AG09309 (cell line): Measurements from ENCODE around the gene GINS3.
"Not testable (repeated sequence)": the region's sequence is repeated elsewhere in the genome, so short reads cannot be mapped to it uniquely, and the experiment has no call there.

ENCODE experiments used
- DNase-seq: peaks from one replicate; pipeline ENCODE4 v3.0.0-alpha.2; 2010; ENCODE audit warnings: low read depth
- H3K4me3 ChIP-seq: 2 replicates; pipeline ENCODE4 v1.5.1; 2011; ENCODE audit warnings: mild to moderate bottlenecking, low read depth, low read length, moderate library complexity; ENCODE audit not compliant: control insufficient read depth
- TF ChIP-seq, protein P1 (sequence below): IDR thresholded peaks from 2 replicates; pipeline ENCODE4 v1.5.1; 2011; ENCODE audit warnings: mild to moderate bottlenecking, low read depth, low read length, inconsistent platforms; ENCODE audit not compliant: insufficient read depth, control insufficient read depth; ENCODE audit errors: missing control alignments

Gene GINS3

DNA sequence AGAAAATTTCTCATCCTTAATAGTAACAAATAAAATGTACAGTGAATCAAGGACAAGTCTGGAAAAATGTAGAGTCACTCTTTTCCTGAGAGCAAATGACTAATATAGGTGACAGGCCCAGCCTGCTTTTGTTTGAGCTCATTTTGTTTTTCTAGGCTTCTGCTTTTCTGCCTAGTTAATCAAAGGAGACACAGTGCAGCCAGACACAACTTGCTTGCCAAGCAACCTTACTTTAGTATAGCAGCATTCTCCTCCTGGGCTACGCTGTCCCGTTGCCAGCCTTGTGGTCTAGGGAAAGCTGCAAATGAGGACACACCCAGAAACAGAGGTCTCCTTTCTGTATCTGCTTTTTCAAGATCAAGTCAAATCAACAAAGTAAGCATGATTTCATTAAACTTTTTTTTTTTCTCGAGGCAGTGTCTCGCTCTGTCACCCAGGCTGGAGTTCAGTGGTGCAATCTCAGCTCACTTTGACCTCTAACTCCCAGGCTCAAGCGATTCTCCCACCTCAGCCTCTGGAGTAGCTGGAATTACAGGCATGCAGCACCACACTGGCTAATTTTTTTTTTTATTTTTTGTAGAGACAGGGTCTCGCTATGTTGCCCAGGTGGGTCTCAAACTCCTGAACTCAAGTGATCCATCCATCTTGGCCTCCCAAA lies 17.2 kb downstream of the GINS3 start:
- DNase-seq: no peak
- TF ChIP-seq, protein P1, sequence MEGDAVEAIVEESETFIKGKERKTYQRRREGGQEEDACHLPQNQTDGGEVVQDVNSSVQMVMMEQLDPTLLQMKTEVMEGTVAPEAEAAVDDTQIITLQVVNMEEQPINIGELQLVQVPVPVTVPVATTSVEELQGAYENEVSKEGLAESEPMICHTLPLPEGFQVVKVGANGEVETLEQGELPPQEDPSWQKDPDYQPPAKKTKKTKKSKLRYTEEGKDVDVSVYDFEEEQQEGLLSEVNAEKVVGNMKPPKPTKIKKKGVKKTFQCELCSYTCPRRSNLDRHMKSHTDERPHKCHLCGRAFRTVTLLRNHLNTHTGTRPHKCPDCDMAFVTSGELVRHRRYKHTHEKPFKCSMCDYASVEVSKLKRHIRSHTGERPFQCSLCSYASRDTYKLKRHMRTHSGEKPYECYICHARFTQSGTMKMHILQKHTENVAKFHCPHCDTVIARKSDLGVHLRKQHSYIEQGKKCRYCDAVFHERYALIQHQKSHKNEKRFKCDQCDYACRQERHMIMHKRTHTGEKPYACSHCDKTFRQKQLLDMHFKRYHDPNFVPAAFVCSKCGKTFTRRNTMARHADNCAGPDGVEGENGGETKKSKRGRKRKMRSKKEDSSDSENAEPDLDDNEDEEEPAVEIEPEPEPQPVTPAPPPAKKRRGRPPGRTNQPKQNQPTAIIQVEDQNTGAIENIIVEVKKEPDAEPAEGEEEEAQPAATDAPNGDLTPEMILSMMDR: no peak
- no peak overlapping the region for H3K4me3 ChIP-seq

DNA sequence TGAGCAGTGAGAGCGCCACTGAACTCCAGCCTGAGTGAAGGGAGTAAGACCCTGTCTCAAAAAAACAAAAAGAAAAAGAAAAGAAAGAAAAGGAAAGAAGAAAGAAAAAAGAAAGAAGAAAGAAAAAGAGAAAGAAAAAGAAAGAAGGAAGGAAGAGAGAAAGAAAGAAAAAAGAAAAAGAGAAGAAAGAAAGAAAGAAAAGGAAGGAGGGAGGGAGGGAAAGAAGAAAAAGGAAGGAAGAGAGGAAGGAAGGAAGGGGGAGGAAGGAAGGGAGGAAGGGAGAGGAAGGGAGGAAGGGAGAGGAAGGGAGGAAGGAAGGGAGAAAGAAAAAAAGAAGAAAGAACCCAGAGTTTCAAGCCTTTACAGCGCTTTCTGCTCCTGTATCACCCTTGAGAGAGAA lies 19.1 kb downstream of the GINS3 start:
- TF ChIP-seq, protein P1: no peak
- no peak for DNase-seq
- H3K4me3 ChIP-seq: no peak overlapping the region

DNA sequence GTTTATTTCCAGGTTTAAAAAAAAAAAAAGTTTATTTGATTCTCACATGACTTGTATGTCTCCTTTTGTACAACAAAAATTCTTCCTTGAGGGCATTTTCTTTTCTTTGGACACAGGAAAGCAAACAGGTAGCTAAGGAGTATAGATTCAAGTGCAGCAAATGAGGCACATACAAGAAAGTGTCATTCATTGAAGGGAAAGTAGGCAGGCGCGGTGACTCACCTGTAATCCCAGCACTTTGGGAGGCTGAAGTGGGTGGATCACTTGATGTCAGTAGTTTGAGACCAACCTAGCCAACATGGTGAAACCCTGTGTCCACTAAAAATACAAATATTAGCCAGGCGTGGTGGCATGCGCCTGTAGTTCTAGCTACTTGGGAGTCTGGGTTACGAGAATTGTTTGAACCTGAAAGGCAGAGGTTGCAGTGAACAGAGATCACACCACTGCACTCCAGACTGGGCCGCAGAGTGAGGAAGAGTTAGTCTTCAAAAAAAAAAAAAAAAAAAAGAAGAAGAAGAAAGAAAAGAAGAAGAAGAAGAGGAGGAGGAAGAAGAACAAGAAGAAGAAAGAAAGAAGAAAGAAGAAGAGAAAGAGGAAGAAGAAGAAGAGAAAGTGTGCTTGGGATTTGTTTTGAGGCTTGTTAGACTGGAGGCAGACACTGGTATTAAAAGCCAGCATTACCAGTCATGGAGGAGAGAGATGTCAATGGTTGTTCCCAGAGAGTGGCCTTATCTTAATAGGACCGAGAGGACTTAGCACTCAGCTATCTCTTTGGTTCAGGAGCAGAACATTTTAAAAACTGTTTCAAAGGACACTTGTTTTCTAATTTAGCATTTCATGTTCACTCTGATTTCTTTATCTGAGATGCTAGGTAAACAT lies 19.7 kb downstream of the GINS3 start:
- TF ChIP-seq, protein P1: no peak
- DNase-seq: no peak

DNA sequence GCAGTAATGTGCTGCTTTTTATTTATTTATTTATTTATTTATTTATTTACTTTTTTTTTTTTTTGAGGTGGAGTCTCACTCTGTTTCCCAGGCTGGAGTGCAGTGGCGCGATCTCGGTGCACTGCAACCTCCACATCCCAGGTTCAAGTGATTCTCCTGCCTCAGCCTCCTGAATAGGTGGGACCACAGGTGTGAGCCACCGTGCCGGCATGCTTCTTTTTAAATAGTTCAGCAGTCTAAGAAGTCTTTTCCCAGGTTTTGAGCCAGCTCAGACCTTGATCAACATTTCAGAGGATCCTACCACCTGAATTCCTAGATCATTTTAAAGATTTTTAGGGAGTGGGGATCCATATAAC lies 20.3 kb downstream of the GINS3 start:
- not testable (repeated sequence) for DNase-seq, H3K4me3 ChIP-seq

More for the DNA sequence above, 19.7 kb downstream of the GINS3 start:
- no peak overlapping the region for H3K4me3 ChIP-seq

DNA sequence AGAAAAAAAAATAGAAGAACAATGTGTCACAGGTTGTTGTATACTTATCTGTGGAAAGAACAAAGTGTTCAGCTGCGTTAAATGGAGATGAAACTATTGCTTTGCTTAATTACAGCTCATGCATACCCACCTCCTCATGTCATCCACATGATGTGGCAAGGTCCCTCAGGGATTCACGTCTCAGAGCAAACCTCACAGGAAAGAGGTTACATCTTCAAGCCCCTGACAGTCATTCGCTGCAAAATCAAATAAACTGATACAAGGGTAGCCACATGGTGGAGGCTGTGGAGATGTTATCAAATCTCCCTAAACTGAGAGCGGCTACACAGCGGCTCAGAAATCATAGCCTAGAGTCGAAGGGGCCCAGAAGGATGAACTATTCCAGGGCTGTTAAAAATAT lies 21.1 kb downstream of the GINS3 start:
- H3K4me3 ChIP-seq: no peak overlapping the region
- TF ChIP-seq, protein P1: no peak
- DNase-seq: no peak

DNA sequence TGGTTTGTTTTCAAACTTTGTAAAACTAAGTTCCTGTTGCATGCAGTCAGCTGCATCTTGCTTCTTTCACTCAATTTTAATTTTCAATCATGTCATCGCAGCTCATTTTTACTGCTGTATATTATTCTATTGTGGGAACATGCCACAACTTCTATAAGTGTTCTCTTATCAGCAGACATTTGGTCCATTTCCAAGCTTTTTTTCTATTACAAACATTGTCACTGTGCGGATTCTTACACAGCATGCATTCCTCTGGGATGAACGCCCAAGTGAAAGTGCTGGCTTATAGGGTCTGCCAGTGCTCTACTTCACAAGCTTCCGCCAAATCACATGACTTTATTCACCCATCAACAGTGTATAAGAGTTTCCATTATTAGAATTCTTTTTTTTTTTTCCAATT lies 22.7 kb downstream of the GINS3 start:
- TF ChIP-seq, protein P1: no peak
- no peak overlapping the region for H3K4me3 ChIP-seq
- no peak for DNase-seq

DNA sequence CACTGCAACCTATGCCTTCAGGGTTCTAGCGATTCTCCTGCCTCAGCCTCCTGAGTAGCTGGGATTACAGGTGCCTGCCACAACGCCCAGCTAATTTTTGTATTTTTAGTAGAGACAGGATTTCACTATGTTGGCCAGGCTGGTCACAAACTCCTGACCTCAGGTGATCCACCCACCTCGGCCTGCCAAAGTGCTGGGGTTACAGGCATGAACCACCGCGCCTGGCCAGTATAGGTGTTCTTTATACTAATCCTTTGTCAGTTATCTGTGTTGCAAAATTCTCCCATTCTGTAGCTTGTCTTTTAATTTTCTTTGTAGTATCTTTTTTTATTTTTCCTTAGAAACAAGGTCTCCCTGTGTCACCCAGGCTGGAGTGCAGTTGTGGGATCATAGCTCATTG lies 23.7 kb downstream of the GINS3 start:
- H3K4me3 ChIP-seq, DNase-seq: not testable (repeated sequence)
